PC-9 (cell line): ENCODE data around the gene PAK6.

Source experiments
- EZH2 ChIP-seq: fragments of 200-600 bp; sonication (generic); IDR thresholded peaks from 2 replicates; pipeline ENCODE4 v1.8.0; 2017; ENCODE audit warnings: antibody characterized with exemption, low read depth
- TF ChIP-seq, protein P1 (sequence below): fragments of 200-600 bp; sonication (generic); conservative IDR thresholded peaks from 2 replicates; pipeline ENCODE4 v1.6.1; 2017; ENCODE audit warnings: mixed run types, antibody characterized with exemption, mild to moderate bottlenecking, moderate library complexity

DNA sequence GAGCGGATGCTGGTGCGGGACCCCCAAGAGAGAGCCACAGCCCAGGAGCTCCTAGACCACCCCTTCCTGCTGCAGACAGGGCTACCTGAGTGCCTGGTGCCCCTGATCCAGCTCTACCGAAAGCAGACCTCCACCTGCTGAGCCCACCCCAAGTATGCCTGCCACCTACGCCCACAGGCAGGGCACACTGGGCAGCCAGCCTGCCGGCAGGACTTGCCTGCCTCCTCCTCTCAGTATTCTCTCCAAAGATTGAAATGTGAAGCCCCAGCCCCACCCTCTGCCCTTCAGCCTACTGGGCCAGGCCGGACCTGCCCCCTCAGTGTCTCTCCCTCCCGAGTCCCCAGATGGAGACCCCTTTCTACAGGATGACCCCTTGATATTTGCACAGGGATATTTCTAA lies 37.1 kb downstream of the PAK6 start:
- TF ChIP-seq, protein P1, sequence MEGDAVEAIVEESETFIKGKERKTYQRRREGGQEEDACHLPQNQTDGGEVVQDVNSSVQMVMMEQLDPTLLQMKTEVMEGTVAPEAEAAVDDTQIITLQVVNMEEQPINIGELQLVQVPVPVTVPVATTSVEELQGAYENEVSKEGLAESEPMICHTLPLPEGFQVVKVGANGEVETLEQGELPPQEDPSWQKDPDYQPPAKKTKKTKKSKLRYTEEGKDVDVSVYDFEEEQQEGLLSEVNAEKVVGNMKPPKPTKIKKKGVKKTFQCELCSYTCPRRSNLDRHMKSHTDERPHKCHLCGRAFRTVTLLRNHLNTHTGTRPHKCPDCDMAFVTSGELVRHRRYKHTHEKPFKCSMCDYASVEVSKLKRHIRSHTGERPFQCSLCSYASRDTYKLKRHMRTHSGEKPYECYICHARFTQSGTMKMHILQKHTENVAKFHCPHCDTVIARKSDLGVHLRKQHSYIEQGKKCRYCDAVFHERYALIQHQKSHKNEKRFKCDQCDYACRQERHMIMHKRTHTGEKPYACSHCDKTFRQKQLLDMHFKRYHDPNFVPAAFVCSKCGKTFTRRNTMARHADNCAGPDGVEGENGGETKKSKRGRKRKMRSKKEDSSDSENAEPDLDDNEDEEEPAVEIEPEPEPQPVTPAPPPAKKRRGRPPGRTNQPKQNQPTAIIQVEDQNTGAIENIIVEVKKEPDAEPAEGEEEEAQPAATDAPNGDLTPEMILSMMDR: no peak
- TF ChIP-seq EZH2: no peak
